Fibroblast of lung (primary cell): ENCODE measurements around the gene ANKRD65.

Experiments used
- EZH2 ChIP-seq: IDR thresholded peaks from 2 replicates; pipeline ENCODE4 v1.5.1; 2012; ENCODE audit warnings: low read length, control low read depth, mild to moderate bottlenecking; ENCODE audit errors: missing control alignments
- TF ChIP-seq, protein P1 (sequence below), 2 donors: IDR thresholded peaks in 1 of 2; conservative IDR thresholded peaks in 1 of 2; 1 replicate in 1 of 2; 2 replicates in 1 of 2; pipeline ENCODE4 v1.5.1; 2011 to 2012; ENCODE audit warnings: low read length in 2 of 2, control low read depth in 1 of 2, inconsistent platforms in 1 of 2, low read depth in 1 of 2, mild to moderate bottlenecking in 1 of 2

DNA sequence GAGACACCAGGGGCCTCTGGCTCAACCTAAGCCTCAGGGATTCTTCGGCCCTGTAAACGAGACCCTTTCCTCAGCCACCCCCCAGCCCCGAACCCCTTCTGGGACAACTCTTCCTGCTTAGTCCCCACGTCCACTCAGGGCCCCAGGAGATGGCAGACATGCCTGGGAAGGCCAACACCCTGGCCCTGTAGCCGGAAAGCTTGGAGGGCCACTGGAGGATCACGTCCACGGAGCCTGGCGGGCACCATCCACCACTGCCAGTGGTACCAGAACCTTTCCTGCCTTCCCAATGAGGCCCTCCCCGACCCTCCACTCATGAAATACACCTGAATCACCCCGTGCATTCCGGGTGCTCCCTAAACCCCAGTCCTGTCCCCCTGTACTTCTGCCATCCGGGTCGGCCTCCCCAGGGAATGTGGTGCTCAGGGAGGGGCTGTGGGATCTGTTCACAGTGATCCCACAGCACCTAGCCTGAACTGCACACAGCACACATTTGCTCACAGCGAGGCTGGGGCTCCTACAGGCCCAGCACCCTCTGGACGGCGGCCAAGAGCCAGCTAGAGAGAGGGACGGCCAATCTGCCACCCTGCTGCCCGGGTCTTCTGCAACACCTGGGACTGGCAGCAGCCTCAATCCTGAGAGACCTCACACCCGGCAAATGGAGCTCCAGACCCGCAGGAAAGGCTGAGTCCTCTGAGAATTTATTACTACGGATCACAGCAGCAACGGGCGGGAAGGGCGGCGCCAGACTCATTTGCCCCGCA lies 47.8 kb downstream of the ANKRD65 start:
- TF ChIP-seq, protein P1, sequence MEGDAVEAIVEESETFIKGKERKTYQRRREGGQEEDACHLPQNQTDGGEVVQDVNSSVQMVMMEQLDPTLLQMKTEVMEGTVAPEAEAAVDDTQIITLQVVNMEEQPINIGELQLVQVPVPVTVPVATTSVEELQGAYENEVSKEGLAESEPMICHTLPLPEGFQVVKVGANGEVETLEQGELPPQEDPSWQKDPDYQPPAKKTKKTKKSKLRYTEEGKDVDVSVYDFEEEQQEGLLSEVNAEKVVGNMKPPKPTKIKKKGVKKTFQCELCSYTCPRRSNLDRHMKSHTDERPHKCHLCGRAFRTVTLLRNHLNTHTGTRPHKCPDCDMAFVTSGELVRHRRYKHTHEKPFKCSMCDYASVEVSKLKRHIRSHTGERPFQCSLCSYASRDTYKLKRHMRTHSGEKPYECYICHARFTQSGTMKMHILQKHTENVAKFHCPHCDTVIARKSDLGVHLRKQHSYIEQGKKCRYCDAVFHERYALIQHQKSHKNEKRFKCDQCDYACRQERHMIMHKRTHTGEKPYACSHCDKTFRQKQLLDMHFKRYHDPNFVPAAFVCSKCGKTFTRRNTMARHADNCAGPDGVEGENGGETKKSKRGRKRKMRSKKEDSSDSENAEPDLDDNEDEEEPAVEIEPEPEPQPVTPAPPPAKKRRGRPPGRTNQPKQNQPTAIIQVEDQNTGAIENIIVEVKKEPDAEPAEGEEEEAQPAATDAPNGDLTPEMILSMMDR (conservative IDR thresholded peaks at IDR 0.05 in 1 of 2, IDR thresholded peaks at IDR 0.05 in 1 of 2; ENCODE audit: low read depth in 1 of 2, low read length in 2 of 2): no peak
- no peak for TF ChIP-seq EZH2
